ENCODE measurements around the gene GP1BB. TPM values are rescaled to one million over a fixed set of nuclear protein-coding genes. Genes with fewer than 3 reads are reported as not detected.

The GP1BB gene
- total and polyA plus RNA-seq, 3 experiments from 2014 or later, result not detected

DNA sequence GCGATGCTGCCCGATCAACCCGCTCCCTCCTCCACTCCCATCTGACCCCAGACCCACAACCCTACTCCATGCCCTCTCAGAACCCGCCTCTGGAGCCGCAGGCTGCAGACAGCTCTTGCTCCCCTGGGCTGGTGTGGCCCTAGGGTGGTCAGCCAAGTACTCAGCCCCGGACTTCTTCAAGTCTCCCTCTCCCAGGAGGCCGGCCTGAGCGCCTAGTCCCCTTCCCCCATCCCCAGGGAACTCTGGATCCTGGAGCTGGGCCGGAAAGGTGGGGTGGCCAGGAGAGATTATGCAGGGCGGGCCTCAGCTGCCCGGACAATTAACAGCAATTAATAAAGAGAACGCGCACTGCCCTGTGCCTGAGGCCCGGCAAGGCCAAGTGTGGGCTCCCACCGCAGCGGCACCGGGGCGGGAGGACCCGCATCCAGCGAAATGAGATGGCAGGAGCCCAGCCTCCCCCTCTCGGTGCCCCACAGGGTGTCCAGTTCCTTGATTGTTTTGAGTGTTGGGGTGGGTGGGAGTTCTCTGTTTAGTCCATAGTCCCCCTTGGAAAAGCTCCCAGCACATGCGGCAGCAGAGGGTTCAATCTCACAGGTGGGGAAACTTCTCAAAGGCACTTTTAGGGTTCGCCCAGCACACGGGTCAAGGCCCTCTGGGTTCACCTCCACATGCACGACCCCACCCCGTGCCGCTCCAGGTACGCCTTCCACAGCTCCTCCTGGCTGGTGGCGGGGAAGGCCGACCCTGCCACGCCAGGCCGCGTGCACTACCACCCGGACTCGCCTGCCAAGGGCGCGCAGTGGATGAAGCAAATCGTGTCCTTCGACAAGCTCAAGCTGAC lies 40.3 kb downstream of the GP1BB start:
- no peak overlapping the region for H3K4me3 Mint-ChIP-seq
- CTCF ChIA-PET, result interaction anchor here (1.0 kb wide), 1 partner anchor 33 kb away, joined by 3 read pairs; no protein-coding TSS in a partner anchor
- H3K9me3 Mint-ChIP-seq, result peaks cover 0 to 3% (median 0%) of the 10 kb centered on the region in 5 donors
- H3K27ac Mint-ChIP-seq, result no peak overlapping the region
- peaks cover 22% of the 10 kb centered on the region for H3K4me1 ChIP-seq (ENCODE audit: insufficient read depth, low read length)
- DNase-seq, result no peak
- peaks cover 49% of the 10 kb centered on the region for H3K27me3 ChIP-seq (ENCODE audit: insufficient read depth, low read length, poor library complexity, severe bottlenecking)
- no peak overlapping the region for H3K4me3 ChIP-seq (ENCODE audit: low read length)
- no peaks in the 10 kb centered on the region for H3K9me3 ChIP-seq (ENCODE audit: low read length)
- peaks cover 0 to 4% (median 0%) of the 10 kb centered on the region in 3 donors for H3K36me3 Mint-ChIP-seq
- peaks cover 52 to 65% of the 10 kb centered on the region in 2 donors for H3K27me3 Mint-ChIP-seq
- POLR2A ChIA-PET, result no interaction called here
- H3K27ac ChIP-seq (ENCODE audit: low read depth, low read length), result no peak overlapping the region
- peaks cover 18 to 40% (median 25%) of the 10 kb centered on the region in 3 donors for H3K4me1 Mint-ChIP-seq
- H3K36me3 ChIP-seq (ENCODE audit: insufficient read depth, low read length), result no peaks in the 10 kb centered on the region

DNA sequence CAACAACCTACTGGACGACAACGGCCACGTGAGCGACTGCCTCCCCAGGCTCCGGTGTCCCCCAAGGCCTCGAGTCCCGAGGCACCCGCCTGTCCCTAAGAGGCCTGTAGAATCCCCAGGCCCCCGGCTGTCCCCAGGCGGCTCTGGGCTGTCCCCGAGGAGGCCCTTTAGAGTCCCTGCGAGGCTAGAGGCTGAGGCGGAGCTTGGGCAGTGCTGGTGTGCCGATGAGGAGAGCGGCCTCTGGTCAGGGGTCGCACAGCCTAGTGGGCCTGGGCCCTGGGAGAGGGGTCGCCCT lies 40.9 kb downstream of the GP1BB start:
- Histone ChIP-seq H3K27me3 (ENCODE audit: insufficient read depth, low read length, poor library complexity, severe bottlenecking) (peaks cover 46% of the 10 kb centered on the region), H3K4me1 (ENCODE audit: insufficient read depth, low read length) (peaks cover 19% of the 10 kb centered on the region), H3K27ac (ENCODE audit: low read depth, low read length) (no peak overlapping the region), H3K36me3 (ENCODE audit: insufficient read depth, low read length) (no peaks in the 10 kb centered on the region), H3K4me3 (ENCODE audit: low read length) (no peak overlapping the region), H3K9me3 (ENCODE audit: low read length) (no peaks in the 10 kb centered on the region)
- peaks cover 55 to 68% of the 10 kb centered on the region in 2 donors for H3K27me3 Mint-ChIP-seq
- H3K9me3 Mint-ChIP-seq, result peaks cover 0 to 3% (median 0%) of the 10 kb centered on the region in 5 donors
- POLR2A ChIA-PET, result no interaction called here
- H3K36me3 Mint-ChIP-seq, result peaks cover 0 to 4% (median 0%) of the 10 kb centered on the region in 3 donors
- CTCF ChIA-PET, result no interaction called here
- peak overlapping the region in 3 of 7 donors; percentile 40 to 66 (median 62) for H3K4me3 Mint-ChIP-seq
- peaks cover 18 to 38% (median 25%) of the 10 kb centered on the region in 3 donors for H3K4me1 Mint-ChIP-seq
- H3K27ac Mint-ChIP-seq, result no peak overlapping the region
- DNase-seq, result no peak

DNA sequence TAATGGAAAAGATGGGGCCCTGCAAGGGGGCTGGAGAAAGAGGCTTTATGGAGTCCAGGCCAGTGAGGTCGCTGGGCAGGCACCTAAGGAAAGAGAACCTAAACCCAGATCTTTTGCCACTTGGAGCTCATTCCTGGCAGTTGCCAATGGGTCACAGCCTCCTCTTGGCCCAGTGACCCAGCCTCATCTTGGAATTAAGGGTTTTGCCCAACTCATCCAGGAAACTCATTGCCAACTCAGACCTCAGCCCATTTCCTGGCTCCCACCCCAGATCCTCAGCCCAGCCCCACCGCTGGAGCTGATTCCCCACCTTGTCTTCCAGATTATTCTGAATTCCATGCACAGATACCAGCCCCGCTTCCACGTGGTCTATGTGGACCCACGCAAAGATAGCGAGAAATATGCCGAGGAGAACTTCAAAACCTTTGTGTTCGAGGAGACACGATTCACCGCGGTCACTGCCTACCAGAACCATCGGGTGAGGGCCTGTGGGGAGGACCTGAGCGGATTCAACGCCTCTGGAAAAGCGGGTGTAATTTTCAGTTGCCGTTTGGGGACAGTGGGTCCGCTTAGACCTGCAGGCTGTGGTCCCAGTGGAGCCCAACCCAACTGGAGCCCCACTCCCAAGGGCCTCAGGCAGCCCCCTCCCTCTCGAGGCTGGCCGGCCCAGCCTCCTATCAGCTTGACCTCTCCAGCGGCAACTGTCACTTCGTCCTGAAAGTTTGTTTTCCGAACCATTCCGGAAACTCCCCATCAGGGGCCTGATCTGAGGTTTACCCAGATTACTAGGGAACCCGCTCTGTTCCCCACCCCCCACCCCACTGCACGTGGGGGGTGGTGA lies 41.5 kb downstream of the GP1BB start:
- Histone ChIP-seq H3K4me1 (ENCODE audit: insufficient read depth, low read length) (peaks cover 13% of the 10 kb centered on the region), H3K27ac (ENCODE audit: low read depth, low read length) (no peak overlapping the region), H3K4me3 (ENCODE audit: low read length) (no peak overlapping the region), H3K36me3 (ENCODE audit: insufficient read depth, low read length) (no peaks in the 10 kb centered on the region), H3K9me3 (ENCODE audit: low read length) (no peaks in the 10 kb centered on the region), H3K27me3 (ENCODE audit: insufficient read depth, low read length, poor library complexity, severe bottlenecking) (peaks cover 43% of the 10 kb centered on the region)
- POLR2A ChIA-PET, result no interaction called here
- H3K27ac Mint-ChIP-seq, result peak overlapping the region in 1 of 8 donors; percentile 39
- peaks cover 0 to 3% (median 0%) of the 10 kb centered on the region in 3 donors for H3K36me3 Mint-ChIP-seq
- CTCF ChIA-PET, result no interaction called here
- H3K27me3 Mint-ChIP-seq, result peaks cover 57 to 68% of the 10 kb centered on the region in 2 donors
- H3K4me1 Mint-ChIP-seq, result peaks cover 14 to 32% (median 20%) of the 10 kb centered on the region in 3 donors
- peaks cover 0 to 3% (median 0%) of the 10 kb centered on the region in 5 donors for H3K9me3 Mint-ChIP-seq
- no peak for DNase-seq
- peak overlapping the region in 5 of 7 donors; percentile 40 to 83 (median 62) for H3K4me3 Mint-ChIP-seq

DNA sequence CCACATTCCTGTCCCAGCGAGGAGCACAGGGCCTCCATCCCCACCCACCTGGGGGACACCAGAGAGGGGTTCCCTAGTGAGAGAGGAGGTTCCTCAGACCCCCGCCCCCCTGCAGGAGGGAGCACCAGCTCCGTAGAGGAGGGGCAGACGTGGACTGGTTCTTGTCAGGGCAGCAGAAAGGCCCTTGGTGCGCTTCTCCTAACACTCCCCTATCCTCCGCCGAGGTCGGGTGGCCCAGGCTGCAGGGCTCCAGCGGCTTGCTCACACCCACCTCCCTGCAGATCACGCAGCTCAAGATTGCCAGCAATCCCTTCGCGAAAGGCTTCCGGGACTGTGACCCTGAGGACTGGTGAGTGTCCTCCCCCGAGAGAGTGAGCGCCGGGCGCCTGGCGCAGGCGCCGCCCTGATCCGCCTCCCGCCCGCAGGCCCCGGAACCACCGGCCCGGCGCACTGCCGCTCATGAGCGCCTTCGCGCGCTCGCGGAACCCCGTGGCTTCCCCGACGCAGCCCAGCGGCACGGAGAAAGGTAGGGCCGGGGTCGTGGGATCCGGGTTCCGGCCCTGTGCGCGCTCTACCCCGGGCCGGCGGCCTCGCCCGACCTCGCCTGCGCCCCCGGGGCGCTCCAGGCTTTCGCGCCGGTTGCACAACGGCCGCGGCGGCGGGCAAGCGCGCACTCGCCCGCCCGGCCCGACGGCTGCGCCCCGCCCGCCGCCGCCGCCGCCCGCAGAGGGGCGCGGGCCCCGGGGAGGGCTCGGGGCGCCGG lies 42.3 kb downstream of the GP1BB start:
- Histone ChIP-seq H3K4me3 (ENCODE audit: low read length) (no peak overlapping the region), H3K27me3 (ENCODE audit: insufficient read depth, low read length, poor library complexity, severe bottlenecking) (peaks cover 49% of the 10 kb centered on the region), H3K9me3 (ENCODE audit: low read length) (no peaks in the 10 kb centered on the region), H3K4me1 (ENCODE audit: insufficient read depth, low read length) (peaks cover 11% of the 10 kb centered on the region), H3K36me3 (ENCODE audit: insufficient read depth, low read length) (no peaks in the 10 kb centered on the region), H3K27ac (ENCODE audit: low read depth, low read length) (peak overlapping the region; percentile 4)
- Mint-ChIP-seq H3K4me1 (peaks cover 8 to 27% (median 15%) of the 10 kb centered on the region in 3 donors), H3K9me3 (peaks cover 0 to 3% (median 0%) of the 10 kb centered on the region in 5 donors), H3K4me3 (peak overlapping the region in 6 of 7 donors; percentile 59 to 83 (median 68)), H3K27me3 (peaks cover 58 to 70% of the 10 kb centered on the region in 2 donors), H3K36me3 (no peaks in the 10 kb centered on the region), H3K27ac (no peak overlapping the region)
- ChIA-PET CTCF (interaction anchor here (1.0 kb wide), 1 partner anchor 35 kb away, joined by 3 read pairs; no protein-coding TSS in a partner anchor), POLR2A (no interaction called here)
- no peak for DNase-seq

DNA sequence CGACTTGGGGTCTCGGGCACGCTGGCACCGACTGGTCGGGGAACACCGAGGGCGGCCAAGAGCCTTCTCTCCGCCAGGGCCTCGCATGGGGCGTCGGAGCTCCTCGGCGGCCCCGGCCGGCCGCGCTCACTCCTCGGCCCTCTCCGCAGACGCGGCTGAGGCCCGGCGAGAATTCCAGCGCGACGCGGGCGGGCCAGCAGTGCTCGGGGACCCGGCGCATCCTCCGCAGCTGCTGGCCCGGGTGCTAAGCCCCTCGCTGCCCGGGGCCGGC lies 42.8 kb downstream of the GP1BB start:
- Histone ChIP-seq H3K27ac (ENCODE audit: low read depth, low read length) (no peak overlapping the region), H3K9me3 (ENCODE audit: low read length) (no peaks in the 10 kb centered on the region), H3K36me3 (ENCODE audit: insufficient read depth, low read length) (no peaks in the 10 kb centered on the region), H3K4me3 (ENCODE audit: low read length) (no peak overlapping the region), H3K27me3 (ENCODE audit: insufficient read depth, low read length, poor library complexity, severe bottlenecking) (peaks cover 53% of the 10 kb centered on the region), H3K4me1 (ENCODE audit: insufficient read depth, low read length) (peaks cover 11% of the 10 kb centered on the region)
- no peak overlapping the region for H3K27ac Mint-ChIP-seq
- no peak for DNase-seq
- CTCF ChIA-PET, result interaction anchor here (1.0 kb wide), 1 partner anchor 35 kb away, joined by 3 read pairs; no protein-coding TSS in a partner anchor
- peaks cover 8 to 27% (median 15%) of the 10 kb centered on the region in 3 donors for H3K4me1 Mint-ChIP-seq
- no peak overlapping the region for H3K4me3 Mint-ChIP-seq
- no peaks in the 10 kb centered on the region for H3K36me3 Mint-ChIP-seq
- H3K9me3 Mint-ChIP-seq, result peaks cover 0 to 3% (median 0%) of the 10 kb centered on the region in 5 donors
- POLR2A ChIA-PET, result no interaction called here
- peaks cover 62 to 73% of the 10 kb centered on the region in 2 donors for H3K27me3 Mint-ChIP-seq

DNA sequence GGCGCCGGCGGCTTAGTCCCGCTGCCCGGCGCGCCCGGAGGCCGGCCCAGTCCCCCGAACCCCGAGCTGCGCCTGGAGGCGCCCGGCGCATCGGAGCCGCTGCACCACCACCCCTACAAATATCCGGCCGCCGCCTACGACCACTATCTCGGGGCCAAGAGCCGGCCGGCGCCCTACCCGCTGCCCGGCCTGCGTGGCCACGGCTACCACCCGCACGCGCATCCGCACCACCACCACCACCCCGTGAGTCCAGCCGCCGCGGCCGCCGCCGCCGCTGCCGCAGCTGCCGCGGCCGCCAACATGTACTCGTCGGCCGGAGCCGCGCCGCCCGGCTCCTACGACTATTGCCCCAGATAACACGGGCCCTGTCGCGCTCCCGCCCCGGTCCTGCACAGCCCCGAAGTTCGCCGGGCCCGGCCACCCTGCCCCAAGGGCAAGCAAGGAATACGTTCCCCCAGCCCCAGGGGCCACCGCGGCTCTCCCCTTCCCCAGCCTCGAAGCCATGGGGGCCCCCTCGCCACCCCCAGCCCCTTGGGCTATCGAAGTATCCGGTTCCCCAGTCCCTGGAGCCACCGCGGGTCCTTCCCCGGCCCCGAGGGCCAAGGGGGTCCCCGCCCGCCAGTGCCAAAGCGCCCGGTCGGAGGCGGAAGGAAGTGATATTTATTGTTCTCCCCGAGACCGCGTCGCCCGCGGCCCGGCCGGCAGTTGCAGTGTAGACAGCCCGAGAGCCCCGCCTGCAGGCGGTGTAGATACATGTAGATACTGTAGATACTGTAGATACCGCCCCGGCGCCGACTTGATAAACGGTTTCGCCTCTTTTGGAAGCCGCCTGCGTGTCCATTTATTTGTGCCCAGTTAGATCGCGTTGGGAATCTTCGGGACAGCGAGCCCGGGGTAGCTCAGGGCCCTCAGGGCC lies 43.4 kb downstream of the GP1BB start:
- Mint-ChIP-seq H3K27me3 (peaks cover 62 to 75% of the 10 kb centered on the region in 2 donors), H3K4me3 (peak overlapping the region in 5 of 7 donors; percentile 33 to 52 (median 50)), H3K27ac (peak overlapping the region in 1 of 8 donors; percentile 26), H3K9me3 (peaks cover 0 to 3% (median 0%) of the 10 kb centered on the region in 5 donors), H3K4me1 (peaks cover 4 to 23% (median 12%) of the 10 kb centered on the region in 3 donors), H3K36me3 (no peaks in the 10 kb centered on the region)
- H3K27me3 ChIP-seq (ENCODE audit: insufficient read depth, low read length, poor library complexity, severe bottlenecking), result peaks cover 51% of the 10 kb centered on the region
- H3K27ac ChIP-seq (ENCODE audit: low read depth, low read length), result peak overlapping the region; percentile 43
- POLR2A ChIA-PET, result no interaction called here
- no peak overlapping the region for H3K4me3 ChIP-seq (ENCODE audit: low read length)
- H3K4me1 ChIP-seq (ENCODE audit: insufficient read depth, low read length), result peaks cover 11% of the 10 kb centered on the region
- no peaks in the 10 kb centered on the region for H3K9me3 ChIP-seq (ENCODE audit: low read length)
- CTCF ChIA-PET, result interaction anchor here (1.0 kb wide), 1 partner anchor 36 kb away, joined by 3 read pairs; no protein-coding TSS in a partner anchor
- peak in 3 of 5 donors; percentile 24 to 58 (median 27) for DNase-seq
- no peaks in the 10 kb centered on the region for H3K36me3 ChIP-seq (ENCODE audit: insufficient read depth, low read length)
